ENCODE results near the gene CDH5.

CDH5 gene

DNA sequence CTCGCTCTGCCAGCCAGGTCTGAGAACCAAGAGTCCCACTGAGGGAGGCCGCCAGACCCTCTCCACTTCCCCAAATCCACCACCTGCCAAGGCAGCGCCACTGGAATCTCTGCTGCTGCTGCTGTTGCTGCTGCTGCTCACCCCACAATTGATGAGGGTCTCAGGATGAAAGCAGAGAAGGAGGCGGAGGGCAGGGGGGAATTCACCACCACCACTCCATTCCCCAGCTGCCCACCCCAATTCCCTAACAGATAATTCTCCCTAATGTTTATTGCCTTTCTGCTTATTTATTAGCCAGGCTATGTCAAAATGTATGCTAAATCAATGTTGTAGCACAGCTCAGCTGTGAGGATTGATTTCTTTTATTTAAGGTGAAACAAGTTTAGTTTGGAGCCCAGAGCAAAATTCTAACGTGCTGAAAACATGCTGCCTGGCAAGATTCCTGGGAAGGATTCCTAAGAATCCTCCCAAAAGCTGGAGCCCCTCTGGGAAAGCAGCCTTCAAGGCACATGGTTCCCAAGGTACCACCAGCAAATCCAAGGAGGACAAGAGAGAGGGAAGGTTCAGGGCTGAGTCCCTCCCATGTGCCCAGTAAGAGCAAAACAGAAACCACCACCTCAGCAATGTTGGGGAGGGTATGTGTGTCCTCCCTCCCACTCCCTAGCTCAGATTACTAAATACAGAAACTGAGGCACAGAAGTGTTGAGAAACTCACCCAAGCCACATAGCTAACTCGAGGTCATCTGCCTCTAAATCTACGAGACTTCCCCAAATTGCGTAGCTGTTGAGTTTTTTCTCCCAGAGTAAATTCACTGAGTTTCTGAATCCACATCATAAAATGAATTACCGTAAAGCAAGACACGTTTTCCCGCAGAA, 12.2 kb upstream of the CDH5 start:
- DNase-seq: no peak

DNA sequence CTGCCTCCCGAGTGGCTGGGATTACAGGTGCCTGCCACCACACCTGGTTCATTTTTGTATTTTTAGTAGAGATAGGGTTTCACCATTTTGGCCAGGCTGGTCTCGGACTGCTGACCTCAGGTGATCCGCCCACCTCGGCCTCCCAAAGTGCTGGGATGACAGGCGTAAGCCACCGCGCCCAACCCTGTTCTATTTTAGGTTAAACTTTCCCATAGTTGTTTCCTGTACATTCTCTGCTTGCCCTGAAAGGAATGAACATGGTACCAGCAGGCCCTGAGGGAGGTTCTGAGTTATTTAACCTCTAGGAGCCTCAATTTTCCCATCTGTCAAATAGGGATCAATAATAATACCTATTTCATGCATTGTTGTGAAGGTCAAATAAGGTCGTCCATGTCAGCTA, 11.0 kb upstream of the CDH5 start:
- DNase-seq: no peak

DNA sequence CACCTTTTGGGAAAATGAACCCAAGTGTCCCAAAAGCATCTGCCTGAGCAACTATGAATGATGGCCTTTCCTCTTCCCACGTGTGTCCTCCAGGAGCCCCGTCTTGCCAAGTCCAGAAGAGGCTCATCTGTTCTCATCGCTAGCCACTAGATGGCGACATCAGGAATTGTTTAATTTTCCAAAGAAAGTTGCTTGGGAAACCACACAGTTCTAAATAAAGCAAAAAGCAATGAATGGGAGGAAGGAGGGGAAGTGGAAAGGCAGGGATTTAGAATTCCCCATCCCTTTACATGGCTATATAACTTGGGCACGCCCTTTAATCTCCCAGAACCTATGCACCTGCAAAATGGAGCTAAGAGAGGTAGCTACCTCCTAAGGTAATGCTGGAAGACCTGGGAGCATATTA, 9.0 kb upstream of the CDH5 start:
- DNase-seq: peak; percentile 30

DNA sequence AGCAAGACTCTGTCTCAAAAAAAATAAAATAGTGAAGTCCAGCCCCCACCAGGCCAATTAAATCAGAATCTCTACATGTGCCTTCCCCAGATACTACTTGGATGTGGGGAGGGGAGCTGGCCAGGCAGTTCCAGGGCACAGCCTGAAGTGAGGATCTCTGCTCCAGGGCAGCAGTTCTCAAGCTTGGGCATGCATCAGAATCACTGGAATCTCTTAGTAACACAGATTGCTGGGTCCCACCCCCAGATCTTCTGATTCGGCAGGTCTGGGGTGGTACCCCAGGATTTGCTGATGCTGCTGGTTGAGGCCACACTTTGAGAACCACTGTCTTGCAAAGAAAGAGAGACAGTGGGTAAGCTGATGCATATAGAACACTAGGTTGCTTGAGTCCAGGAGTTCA, 8.3 kb upstream of the CDH5 start:
- DNase-seq: no peak

DNA sequence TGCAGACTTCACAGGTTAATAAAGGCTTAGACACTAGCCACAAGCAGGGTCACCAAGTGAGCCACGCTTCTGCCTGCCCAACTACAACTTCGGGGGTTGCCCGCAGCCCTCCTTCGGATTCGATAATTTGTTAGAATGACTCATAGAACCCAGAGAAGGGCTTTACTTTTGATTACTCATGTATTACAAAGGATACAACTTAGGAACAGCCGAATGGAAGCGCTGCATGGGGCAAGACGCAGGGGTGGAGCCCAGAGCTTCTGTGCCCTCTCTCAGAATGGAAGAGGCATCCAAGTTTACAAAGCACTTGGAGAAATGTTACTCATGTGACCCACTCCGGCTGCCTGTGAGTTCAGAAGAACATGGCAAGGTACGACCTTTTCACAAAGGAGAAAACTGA, 7.5 kb upstream of the CDH5 start:
- no peak for DNase-seq

DNA sequence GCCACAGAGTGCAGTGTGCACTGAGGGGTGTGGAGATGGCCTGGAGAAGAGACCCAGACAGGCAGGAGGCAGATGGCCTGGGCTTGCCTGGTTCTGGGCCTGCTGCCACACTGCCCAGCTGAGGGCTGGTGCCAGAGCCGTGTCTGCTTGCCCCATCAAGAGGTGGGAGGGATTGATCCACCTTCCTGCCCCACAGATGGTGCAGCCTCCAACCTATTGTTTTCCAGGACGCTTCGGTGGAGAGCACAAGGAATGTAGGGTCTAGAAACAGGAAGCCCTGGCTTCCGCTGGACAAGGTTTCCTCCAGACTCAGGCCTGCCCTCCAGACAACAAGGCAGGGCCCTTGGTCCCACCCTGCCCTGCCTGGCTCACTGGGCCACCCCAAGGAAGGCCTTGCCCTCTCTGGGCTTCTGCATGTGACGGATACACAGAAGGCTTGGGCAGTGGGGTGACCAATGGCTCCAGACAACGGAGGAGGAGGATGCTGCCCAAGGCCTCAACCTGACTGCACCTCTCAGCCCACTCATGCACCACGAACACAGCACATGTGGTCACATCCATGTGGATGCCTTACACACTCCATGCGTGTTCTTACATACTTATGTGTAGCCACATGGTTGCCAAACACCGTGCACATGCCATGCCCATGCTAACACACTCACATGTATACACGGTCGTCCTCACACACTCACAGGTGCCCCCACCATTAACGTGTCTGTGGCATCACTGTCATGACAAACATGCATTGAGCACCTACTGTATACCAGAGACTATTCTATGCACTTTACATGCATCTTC, 6.5 kb upstream of the CDH5 start:
- no peak for DNase-seq

DNA sequence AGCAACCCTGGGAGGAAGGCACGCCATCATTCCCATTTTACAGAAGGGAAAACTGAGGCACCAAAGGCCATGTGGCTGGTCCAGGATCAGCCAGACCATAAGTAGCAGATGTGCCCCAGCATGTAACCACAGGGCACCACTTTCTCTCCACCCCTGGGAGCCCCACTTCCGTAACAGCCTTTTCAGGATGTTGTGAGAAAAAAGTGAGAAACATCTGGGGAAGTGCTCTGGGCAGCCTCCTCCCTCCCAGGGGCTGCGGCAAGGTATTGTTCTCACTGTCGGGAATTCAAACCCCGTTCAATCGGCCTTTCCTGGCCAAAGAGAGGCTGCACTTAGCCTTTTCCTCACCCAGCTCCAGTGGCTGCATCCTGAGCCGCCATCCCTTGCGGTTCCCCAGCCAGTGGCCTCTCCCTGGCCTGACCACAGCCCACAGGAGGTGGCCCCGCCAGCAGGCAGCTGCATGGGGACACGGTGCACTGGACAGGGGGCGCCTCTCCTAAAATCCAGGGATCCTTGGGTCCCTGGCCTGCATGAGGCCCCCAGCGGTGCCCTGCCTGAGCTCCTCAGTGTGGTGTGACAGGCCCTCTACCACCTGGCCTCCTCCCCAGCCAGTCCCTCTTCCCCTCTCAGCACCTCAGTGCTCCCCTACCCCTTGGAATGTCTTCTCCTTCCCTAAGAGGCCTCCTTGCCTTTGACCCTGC, 5.7 kb upstream of the CDH5 start:
- no peak for DNase-seq

DNA sequence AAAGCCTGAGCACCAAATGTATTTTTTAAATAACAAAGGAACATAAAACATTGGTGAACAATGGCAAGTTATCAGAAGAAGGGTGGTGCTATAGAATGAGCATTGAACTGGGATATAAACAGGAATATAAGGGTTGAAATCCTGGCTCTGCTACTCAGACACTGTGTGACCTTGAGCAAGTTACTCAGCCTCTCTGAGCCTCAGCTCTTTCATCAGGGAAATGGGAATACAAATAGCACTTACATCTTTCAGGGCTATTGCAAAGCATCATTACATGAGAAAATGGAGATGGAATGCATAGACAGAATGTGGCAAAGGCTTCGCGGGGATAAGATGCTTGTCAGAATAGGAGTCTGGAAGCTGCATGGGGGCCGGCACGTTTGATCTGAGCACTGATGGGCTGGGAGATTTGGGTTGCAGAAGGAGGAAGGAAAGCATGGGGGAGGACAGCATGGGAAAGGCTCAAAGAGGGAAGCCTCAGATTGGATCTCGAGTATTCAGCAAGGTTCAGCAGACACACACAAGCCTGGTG, 4.8 kb upstream of the CDH5 start:
- DNase-seq: no peak

DNA sequence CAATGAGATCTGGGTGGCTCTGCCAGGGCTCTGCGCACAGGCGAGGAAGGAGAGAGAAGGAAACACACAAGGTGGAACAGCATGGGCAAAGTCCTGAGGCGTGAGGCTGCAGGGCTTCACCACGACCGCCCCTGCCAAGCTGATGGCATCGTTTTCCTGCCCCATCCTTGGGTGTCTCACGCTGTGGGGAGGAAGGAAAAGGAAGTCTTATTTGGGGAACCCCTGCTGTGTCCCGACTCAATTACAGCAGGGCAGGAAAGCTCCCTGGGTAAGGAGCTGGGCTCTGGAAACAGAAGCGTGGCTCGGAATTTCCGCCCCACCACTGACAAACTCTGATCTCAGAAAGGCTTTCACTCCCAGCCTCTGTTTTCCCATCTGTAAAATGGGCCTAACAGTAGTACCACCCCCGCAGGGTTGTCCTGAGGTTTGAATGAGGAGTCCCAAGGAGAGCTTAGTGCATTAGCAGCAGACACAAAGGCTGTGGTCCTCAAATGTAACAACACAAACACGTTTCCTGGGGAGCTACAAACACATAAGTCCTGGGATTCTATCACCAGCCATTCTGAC, 3.2 kb upstream of the CDH5 start:
- no peak for DNase-seq

DNA sequence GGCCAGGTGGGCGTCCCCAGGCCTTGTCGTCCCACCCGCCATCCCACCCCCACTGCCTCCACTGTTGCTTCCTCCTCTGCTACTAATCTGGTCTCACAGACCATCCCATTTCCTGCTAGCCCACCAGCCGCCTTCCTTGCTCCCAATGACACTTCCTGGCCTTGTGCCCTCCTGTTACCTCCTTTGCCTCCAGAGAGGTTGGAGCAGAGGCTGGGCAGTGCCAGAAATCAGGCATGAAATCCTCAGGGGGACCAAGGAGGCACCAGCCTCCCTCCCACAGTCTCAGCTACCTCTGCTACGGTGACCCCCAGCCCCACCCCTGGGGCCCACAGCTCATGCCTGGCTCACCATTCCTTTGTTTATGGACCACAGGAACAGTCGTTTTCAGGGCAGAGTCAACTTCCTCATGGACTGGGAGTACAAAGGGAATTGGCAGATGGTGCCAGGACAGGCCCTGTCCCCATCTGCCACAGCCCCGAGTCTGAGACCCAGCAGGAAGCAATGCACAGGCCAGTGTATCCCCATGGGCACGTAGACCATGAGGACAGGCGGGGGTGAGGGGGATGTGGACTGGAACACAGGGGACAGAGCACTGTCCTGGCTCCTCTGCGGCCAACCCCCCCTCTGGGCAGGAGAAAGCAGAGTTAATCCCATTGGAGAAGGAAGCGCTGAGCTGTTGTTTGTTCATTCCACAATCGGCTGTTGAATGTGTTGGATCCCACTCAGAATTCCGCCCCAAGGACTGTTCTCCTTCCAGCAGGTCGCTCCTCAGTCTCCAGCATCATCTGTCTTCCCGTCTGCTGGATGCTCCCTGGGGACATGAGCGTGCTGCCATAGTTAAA, 2.2 kb upstream of the CDH5 start:
- DNase-seq: no peak

DNA sequence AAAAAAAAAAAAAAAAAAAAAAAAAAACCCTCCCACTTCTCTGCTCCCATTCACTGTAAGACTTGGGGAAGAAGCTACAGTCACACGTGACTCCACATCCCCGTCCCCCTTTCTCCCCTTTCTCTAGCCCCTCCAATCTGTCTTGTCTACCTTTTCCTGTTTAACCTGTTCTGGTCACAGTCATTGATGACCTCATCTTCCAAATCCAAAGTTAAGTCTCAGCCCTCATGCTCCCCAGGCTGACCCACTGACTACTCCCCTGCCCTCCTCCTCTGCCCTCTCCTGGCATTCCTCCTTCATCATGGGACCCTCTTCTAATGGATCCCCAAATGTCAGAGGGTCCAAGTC, 1.6 kb upstream of the CDH5 start:
- DNase-seq: no peak

DNA sequence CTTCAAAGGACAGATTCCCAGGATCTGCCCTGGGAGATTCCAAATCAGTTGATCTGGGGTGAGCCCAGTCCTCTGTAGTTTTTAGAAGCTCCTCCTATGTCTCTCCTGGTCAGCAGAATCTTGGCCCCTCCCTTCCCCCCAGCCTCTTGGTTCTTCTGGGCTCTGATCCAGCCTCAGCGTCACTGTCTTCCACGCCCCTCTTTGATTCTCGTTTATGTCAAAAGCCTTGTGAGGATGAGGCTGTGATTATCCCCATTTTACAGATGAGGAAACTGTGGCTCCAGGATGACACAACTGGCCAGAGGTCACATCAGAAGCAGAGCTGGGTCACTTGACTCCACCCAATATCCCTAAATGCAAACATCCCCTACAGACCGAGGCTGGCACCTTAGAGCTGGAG, 840 bp upstream of the CDH5 start:
- no peak for DNase-seq

DNA sequence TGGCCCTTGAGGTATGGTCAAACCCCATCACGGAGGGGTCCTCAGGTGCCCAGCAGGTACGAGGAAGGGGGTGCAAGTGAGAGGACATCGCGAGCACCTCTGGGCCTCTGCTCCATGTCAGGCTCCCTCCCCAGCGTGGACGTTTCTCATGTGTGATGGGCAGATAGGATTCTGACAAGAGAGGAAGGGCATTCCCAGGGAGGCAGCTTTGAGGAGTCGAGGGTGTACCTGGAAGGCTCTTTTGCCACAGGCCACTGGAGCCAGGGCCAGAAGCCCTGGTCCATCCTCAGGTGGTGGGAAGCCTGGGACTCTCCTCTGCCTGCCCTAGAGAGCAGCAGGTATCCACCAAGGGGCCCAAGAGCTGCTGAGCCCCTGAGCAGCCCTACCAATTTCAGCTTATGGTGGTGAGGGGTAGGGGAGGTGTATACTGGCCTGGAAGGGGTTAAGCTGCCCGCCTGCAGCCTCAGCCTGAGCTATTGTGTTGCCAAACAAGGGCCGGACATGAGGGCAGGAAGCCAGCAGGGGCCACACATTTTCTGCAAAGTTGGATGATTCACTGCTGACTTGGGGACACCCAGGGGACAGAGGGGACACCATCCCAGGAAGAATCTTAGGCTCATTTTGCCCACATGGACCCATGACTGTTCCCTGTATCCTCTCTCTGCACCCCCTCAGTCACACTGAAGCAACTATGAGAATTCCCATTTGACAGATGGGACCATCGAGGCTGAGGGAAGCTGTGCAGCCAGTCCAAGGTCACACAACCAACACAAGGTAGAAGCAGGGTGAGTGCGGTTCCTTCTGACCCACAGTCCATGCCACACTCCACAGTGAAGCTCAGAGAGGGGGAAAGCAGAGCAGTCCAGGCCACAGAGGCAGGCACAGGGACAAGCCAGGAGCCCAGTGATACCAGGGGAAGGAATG, 1.7 kb downstream of the CDH5 start:
- no peak for DNase-seq

DNA sequence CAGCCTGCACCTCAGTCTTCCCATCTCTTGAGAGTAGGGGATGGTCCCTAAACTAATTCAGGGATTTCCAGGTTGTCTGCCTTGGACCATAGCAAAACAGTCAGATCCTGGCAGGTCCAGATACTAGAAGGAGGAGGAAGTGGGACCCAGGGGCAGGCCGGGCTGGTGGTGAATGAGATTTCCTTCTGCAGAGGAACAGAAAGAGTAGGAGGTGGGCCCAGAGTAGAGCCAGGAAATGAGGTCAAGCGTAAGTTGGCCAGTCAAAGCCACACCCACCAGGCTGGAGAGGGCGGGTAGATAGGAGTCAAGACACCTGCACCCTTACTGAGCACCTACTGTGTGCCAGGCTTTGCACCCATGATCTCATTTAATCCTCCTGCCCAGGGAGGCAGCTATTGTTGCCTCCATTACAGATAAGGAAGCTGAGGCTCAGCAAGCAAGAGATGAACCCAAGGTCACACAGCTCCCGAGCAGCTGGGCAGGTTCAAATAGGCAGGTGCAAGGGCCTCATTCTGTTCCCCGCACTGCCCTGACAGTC, 2.6 kb downstream of the CDH5 start:
- DNase-seq: no peak

DNA sequence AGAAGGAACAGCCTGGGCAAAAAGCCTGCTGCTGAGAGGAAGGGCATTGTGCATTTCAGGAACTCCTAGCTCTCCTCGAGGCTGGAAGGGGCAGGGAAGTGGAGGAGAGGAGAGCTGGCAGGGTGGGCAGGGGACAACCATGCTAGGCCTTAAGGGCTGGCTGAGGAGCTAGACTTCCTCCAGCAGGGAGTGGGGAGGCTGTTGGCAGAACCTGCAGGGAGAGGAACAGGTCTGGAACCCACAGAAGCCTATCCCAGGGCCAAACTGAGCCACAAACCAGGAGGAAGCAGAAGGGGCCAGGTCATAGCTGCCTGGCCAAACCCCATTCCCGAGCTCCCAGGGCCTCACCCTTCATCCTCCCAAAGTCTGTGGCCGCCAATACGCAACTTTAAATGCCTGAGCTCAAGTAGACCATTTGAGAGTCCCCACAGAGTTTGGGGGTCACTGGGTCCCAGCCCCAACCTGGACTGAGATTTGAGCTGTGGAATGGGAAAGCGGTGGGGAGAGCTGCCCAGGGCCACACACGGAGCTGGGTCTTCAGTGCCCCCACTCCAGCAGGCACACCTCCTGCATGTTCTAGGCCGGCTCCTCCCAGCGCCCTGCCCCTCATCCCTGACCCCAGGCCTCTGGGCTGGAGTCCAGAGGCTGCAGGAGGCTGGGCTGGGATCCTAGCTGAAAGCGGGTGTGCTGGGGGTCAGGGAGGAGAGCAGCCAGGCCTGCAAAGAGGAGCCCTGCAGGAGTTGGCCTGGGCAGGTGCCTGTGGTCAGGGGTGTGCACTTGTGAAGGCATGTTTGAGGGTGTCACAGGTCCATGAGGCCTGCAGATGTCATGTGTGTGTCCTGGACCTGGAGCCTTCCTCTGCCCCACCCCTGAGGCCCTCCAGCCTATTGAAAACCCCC, 4.5 kb downstream of the CDH5 start:
- no peak for DNase-seq

DNA sequence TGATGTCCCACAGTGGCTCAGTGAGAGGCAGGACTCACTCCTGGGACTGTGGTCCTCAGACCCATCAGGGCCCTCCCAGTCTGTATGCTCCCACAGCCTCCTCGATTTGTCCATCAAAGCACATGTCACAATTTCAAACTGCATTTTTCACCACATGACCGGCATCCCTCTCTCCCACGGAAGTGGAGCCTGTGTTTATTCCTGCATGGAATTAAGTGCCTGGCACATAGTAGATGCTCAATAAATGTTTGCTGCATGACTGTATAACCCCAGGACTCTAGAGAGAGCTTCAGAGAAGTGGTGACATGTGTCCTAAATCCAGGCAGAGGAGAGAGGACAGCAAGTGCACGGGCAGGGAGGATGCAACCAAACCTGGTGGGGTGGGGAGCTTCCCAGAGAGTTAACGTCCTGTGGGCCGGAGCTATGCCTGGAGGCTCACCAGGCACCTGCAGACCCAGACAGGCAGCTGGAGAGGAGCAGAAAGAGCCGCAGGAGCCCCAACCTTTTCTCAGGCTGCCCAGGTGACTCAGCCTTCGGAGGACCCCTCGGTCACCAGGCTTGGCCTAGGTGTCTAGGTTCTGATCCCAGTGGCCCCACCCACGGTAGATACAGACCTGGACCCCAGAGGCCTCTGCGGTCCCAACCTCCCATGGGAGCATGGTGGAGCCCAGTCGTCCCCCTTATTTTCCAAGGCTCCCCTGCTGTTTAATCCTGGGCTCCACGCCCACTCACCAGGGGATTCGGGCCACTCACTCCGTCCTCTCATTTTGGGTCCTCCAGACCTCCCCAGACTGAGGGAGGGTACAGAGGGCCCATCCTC, 5.8 kb downstream of the CDH5 start:
- no peak for DNase-seq

DNA sequence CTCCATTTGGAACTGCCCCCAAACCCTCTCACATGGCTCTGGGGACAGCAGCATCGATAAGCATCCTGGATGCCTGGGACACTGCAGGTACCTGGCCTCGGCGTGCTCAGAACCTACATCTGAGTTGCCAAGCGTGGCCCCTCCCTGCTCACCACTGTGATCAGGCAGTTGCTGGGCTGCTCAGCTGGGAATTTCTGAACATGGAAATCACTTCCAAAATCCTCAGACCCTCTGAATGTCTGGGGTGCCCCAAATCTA, 6.3 kb downstream of the CDH5 start:
- DNase-seq: no peak

DNA sequence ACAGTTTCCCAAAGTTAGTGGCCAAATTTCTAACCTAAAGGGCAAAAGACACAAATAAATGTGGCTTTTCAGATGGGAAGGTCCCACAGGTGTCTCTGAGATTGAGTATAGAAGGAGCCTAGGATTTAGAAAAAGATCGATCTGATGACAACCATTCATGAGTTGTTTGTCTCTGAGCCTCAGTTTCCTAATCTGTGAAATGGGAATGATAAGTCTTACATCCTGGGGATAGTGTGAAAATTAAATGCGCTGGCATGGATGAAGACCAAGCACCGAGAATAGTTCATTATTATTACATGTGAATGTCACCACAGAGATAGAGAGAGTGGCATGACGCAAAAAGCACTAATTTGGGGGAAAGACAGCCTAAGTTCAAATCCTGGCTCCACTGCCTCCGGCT, 7.2 kb downstream of the CDH5 start:
- no peak for DNase-seq

DNA sequence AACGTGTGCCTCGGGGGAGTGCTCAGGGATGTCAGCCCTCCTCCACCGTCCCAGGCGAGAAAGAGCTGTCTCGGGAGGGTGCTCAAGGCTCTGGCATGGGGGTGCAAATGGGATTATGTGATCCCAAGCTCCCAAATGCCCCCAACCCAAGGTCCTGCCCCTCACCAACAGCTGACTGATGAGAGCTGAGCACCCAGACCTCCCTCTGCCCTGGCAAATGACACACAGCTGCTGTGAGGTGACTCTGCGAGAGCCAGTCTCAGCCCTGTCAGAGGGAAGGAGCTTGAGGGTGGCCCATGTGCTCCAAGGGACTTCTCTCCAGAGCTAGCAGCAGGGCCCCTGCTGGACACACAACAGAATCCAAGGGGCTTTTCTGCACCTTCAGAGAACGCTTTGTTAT, 7.7 kb downstream of the CDH5 start:
- DNase-seq: no peak
